MV-4-11 (cell line): Measurements from ENCODE around the gene U2AF2.

Experiments
- DNase-seq: peaks from one replicate; lab custom pipeline; 2025; lab: John Stamatoyannopoulos, UW

The U2AF2 gene

GRCh38 chr19:55643003-55643886 lies 11.6 kb upstream of the U2AF2 start, which contains the start of gene ZNF581:
Gene ZNF581, plus strand, starts transcription at chr19:55643649. Its CDS starts 923 bp downstream, at chr19:55644572.
- peak; percentile 74 for DNase-seq

- DNase-seq = no peak
Measured at GRCh38 chr19:55643887-55644176, 11.0 kb upstream of the U2AF2 start.

GRCh38 chr19:55644191-55644833 lies 10.5 kb upstream of the U2AF2 start:
- no peak for DNase-seq

- DNase-seq = no peak
Measured at GRCh38 chr19:55644842-55645511, 9.9 kb upstream of the U2AF2 start.

GRCh38 chr19:55645512-55645881 lies 9.3 kb upstream of the U2AF2 start:
- no peak for DNase-seq

GRCh38 chr19:55646889-55647731 lies 7.7 kb upstream of the U2AF2 start:
- DNase-seq = no peak

GRCh38 chr19:55647732-55648584 lies 6.9 kb upstream of the U2AF2 start, which contains the start of gene CCDC106:
Gene CCDC106, plus strand, starts transcription at chr19:55648212. Its CDS starts 835 bp downstream, at chr19:55649047.
- peak; percentile 52 for DNase-seq

- no peak for DNase-seq
Measured at GRCh38 chr19:55648585-55649267, 6.1 kb upstream of the U2AF2 start.

GRCh38 chr19:55649268-55650125 lies 5.3 kb upstream of the U2AF2 start:
- DNase-seq = no peak

- DNase-seq = no peak
Measured at GRCh38 chr19:55650126-55650557, 4.7 kb upstream of the U2AF2 start.

GRCh38 chr19:55650602-55651230 lies 4.1 kb upstream of the U2AF2 start:
- no peak for DNase-seq

- no peak for DNase-seq
Measured at GRCh38 chr19:55651236-55651635, 3.6 kb upstream of the U2AF2 start.

GRCh38 chr19:55652311-55653128 lies 2.3 kb upstream of the U2AF2 start:
- no peak for DNase-seq

GRCh38 chr19:55653651-55654322 lies 1.0 kb upstream of the U2AF2 start:
- peak; percentile 100 for DNase-seq

GRCh38 chr19:55654323-55654867 lies 440 bp upstream of the U2AF2 start:
- peak; percentile 100 for DNase-seq

GRCh38 chr19:55655648-55656040 lies 809 bp downstream of the U2AF2 start:
- no peak for DNase-seq

- DNase-seq = no peak
Measured at GRCh38 chr19:55656552-55656951, 1.7 kb downstream of the U2AF2 start.
